Measurements from ENCODE around the gene OPHN1.

- TF ChIP-seq CTCF (conservative IDR thresholded peaks at IDR 0.05) (no peak), ZFX (IDR thresholded peaks at IDR 0.05) (no peak)
These were observed 145.2 kb downstream of the OPHN1 start for GRCh38 chrX:68288127-68288526.

Measured in C4-2B (cell line).